GM21528 (cell line): ENCODE results near the gene MLPH.
"Not testable (repeated sequence)": the region's sequence is repeated elsewhere in the genome, so short reads cannot be mapped to it uniquely, and the experiment has no call there.

ENCODE experiments used
- ATAC-seq: cut with Tn5 transposase; IDR thresholded peaks from one replicate; pipeline ENCODE4 v1.9.1; 2021; ENCODE audit warnings: mild to moderate bottlenecking, moderate library complexity; ENCODE audit not compliant: unreplicated experiment, low FRiP score

MLPH gene

GRCh38 chr2:237595829-237596519 is 108.9 kb downstream of the MLPH start:
- not testable (repeated sequence) for ATAC-seq

- ATAC-seq = no peak
Observed at GRCh38 chr2:237596520-237597195, 109.6 kb downstream of the MLPH start.

DNA sequence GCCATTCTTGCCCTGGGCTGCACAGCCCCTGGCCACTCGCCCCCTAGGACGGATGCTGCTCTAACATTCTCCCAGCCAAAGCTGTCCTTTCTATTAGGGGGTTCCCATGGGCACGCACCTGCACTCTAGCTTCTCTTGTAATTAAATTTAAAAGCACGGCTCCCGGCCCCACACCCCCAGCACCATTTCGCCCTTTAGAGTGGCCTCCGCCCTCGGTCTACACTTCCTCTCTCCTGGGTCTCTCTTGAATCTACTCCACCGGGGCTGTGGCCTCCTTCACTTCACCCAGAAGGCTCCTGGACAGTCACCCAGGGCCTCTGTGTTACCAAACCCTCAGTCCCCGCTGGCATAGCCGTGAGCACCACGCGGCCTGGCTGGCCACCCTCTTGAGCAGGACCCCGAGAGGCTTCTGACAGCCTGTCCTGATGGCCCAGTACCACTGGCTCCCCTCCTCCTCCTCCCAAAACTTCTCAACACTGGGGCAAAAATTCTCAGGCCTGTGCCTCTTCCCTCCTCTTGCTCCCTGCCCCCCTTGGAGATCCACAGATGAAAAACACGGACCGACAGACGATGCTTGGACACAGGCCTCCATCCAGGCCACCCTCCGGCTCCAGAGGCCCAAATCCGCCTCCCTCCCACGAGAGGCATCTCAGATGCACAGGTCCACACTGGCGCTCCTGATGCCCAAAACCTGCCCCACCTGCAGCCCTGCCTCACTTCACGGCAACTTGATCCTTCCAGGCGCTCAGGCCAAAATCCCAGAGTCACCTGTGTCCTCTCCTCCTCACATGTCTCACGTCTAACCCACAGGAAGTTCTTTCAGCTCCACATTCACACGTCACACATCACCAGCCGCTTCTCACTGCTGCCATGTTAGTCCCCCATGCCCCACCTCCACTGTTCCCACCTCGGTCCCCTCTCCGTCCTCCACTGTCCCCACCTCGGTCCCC is 110.4 kb downstream of the MLPH start:
- ATAC-seq = no peak

GRCh38 chr2:237598468-237599208 is 111.6 kb downstream of the MLPH start:
- no peak for ATAC-seq

- ATAC-seq = no peak
Observed at GRCh38 chr2:237599465-237600110, 112.5 kb downstream of the MLPH start.

GRCh38 chr2:237600205-237600846 is 113.3 kb downstream of the MLPH start:
- ATAC-seq = no peak

DNA sequence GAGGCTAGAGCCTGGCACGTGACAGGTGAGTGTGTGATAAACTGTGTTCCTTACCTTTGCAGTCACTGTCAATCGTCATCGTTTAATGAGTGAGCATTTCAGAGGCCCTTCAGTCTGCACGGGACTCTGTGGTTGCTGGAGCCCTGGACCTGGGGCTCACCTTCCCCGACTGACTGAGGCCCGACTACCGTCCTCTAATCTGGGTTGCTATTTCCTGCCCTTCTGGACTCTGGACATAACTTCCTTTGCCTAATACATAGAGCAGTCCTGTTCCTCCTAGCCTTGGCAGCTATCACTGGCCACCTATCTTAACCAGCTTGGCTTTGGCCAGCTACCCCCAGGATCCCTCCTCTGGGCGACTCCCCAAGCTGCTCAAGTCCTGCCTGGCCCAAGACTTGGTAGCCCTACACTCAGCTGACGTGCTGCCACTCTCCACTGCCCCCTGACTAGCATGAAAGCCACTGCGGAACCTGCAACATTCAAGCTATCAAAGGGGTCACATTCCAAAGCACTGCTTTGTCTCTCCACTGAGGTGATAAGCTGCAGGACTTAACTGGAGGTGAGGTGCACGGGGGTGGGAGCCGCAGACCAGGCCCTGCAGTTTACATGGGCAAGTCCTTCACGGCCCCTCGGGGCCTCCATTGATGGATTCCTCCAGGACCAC is 114.5 kb downstream of the MLPH start:
- no peak for ATAC-seq

- no peak for ATAC-seq
Observed at GRCh38 chr2:237602409-237602808, 115.4 kb downstream of the MLPH start.

- no peak for ATAC-seq
Observed at GRCh38 chr2:237603049-237603717, 116.1 kb downstream of the MLPH start.

DNA sequence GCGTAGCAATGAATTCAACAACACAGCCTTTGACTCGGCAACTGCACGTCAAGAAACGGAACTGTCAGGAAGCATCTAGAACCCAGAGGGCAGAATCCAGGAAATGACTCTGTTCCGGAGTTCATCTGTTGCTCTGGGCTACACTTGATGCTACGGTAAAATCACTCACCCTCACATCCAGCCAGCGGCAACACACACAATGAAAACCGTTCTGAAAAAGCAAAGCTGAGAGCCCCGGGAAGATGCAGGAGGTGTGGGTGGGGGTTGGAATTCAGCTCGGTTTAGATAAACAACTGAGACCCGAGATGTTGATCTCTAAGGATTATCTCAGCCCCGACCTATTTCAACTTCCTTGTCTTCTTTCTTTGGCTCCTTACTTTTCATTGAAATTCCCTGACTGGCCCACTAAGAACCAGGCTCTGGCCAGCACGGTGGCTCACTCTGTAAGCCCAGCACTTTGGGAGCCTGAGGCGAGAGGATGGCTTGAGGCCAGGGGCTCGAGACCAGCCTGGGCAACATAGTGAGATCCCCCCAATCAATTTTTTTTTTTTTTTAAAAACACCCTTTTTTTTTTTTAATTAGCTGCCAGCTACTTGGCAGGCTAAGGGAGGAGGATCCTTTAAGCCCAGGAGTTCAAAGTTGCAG is 116.8 kb downstream of the MLPH start:
- ATAC-seq = peak; percentile 58

GRCh38 chr2:237604391-237604790 is 117.3 kb downstream of the MLPH start:
- ATAC-seq = no peak
